Endothelial cell of umbilical vein (primary cell): ENCODE data around the gene LCNL1. TPM values are rescaled to one million over a fixed set of nuclear protein-coding genes. Genes with fewer than 3 reads are reported as not detected.

Experiments
- BruUV-seq: library from RNA; stranded (reverse); fragments of 400-500 nt; replicated peaks from 2 replicates; lab custom pipeline; 2021; lab: Mats Ljungman, UMichigan
- CTCF ChIA-PET: fragments of 300-600, 350-600 bp; sonication (Branson Sonifier 250); formaldehyde crosslinking; loops from one replicate; lab custom pipeline; 2021; ENCODE audit warnings: antibody characterized with exemption, inconsistent platforms; lab: Charles Lee
- POLR2A ChIA-PET: fragments of 300-600, 350-600 bp; sonication (Branson Sonifier 250); formaldehyde crosslinking; loops from one replicate; lab custom pipeline; 2021; ENCODE audit warnings: antibody characterized with exemption, inconsistent platforms; lab: Charles Lee
- DNase-seq: peaks from one replicate; pipeline ENCODE4 v3.0.0-alpha.2; 2011; ENCODE audit warnings: low read depth, low spot score
- FAIRE-seq: peaks from 2 replicates; lab custom pipeline; 2011; peaks lifted over from hg19 to GRCh38; lab: Jason Lieb, UNC
- H2AFZ ChIP-seq: 2 replicates; pipeline ENCODE4 v1.6.0; 2012; ENCODE audit warnings: low read depth, low read length, control low read depth, inconsistent platforms
- H3K27ac ChIP-seq: 2 replicates; pipeline ENCODE4 v1.5.1; 2011; ENCODE audit warnings: low read depth, mild to moderate bottlenecking, control low read depth, low read length, moderate library complexity; ENCODE audit not compliant: insufficient read depth
- H3K27me3 ChIP-seq, 2 experiments: 2 replicates each; pipeline versions ENCODE4 v1.6.0 to v1.6.1; 2011; ENCODE audit warnings: low read length in 2 of 2, mixed read lengths in 1 of 2; ENCODE audit not compliant: control insufficient read depth in 2 of 2, insufficient read depth in 2 of 2
- H3K36me3 ChIP-seq, 2 experiments: 2 replicates in 1 of 2; 3 replicates in 1 of 2; pipeline ENCODE4 v1.5.1; 2011; ENCODE audit warnings: low read length in 2 of 2, mild to moderate bottlenecking in 1 of 2, moderate library complexity in 1 of 2; ENCODE audit not compliant: control insufficient read depth in 2 of 2, insufficient read depth in 2 of 2; ENCODE audit errors: extremely low read depth in 1 of 2
- H3K4me1 ChIP-seq: 3 replicates; pipeline ENCODE4 v1.5.1; 2011; ENCODE audit warnings: mild to moderate bottlenecking, low read length; ENCODE audit not compliant: control insufficient read depth, insufficient read depth; ENCODE audit errors: extremely low read depth
- H3K4me2 ChIP-seq: 2 replicates; pipeline ENCODE4 v1.6.1; 2011; ENCODE audit warnings: low read length, control low read depth, mixed read lengths; ENCODE audit not compliant: insufficient read depth
- H3K4me3 ChIP-seq, 3 experiments: fragments of 200-600 bp in 1 of 3; sonication (generic), shearing (Covaris generic) in 1 of 3; replicated peaks in 1 of 3; 2 replicates each; pipeline ENCODE4 v1.5.1; 2011 to 2016; ENCODE audit warnings: control low read depth in 3 of 3, low read length in 3 of 3, mild to moderate bottlenecking in 2 of 3, inconsistent platforms in 1 of 3, low read depth in 1 of 3, moderate library complexity in 1 of 3; ENCODE audit not compliant: insufficient read depth in 1 of 3
- H3K79me2 ChIP-seq: 2 replicates; pipeline ENCODE4 v1.6.0; 2012; ENCODE audit warnings: low read length, inconsistent platforms; ENCODE audit not compliant: control insufficient read depth, insufficient read depth
- H3K9ac ChIP-seq: replicated peaks from 2 replicates; pipeline ENCODE3; 2011; ENCODE audit warnings: low read length, control low read depth; ENCODE audit not compliant: insufficient read depth; ENCODE audit errors: extremely low read depth
- H3K9me1 ChIP-seq: replicated peaks from 3 replicates; pipeline ENCODE4 v1.6.0; 2011; ENCODE audit warnings: mild to moderate bottlenecking, low read length; ENCODE audit not compliant: control insufficient read depth, insufficient read depth; ENCODE audit errors: extremely low read depth
- H3K9me3 ChIP-seq: replicated peaks from 2 replicates; pipeline ENCODE4 v1.5.1; 2012; ENCODE audit warnings: low read length, inconsistent platforms; ENCODE audit not compliant: control insufficient read depth, insufficient read depth
- H4K20me1 ChIP-seq: replicated peaks from 2 replicates; pipeline ENCODE3; 2011; ENCODE audit warnings: mild to moderate bottlenecking, low read length; ENCODE audit not compliant: control insufficient read depth, insufficient read depth; ENCODE audit errors: extremely low read depth
- EZH2 ChIP-seq: IDR thresholded peaks from 2 replicates; pipeline ENCODE4 v1.6.1; 2012; ENCODE audit warnings: borderline replicate concordance, low read depth, mild to moderate bottlenecking, moderate library complexity, low read length, inconsistent platforms; ENCODE audit not compliant: severe bottlenecking
- FOS ChIP-seq: IDR thresholded peaks from 2 replicates; pipeline ENCODE4 v1.6.1; 2011; ENCODE audit warnings: mild to moderate bottlenecking, low read length, moderate library complexity, borderline replicate concordance; ENCODE audit not compliant: insufficient read depth
- GATA2 ChIP-seq: IDR thresholded peaks from 2 replicates; pipeline ENCODE4 v1.7.0; 2011; ENCODE audit warnings: low read depth, mild to moderate bottlenecking, moderate library complexity, mixed read lengths, low read length; ENCODE audit not compliant: insufficient read length, insufficient read depth
- JUN ChIP-seq: IDR thresholded peaks from 2 replicates; pipeline ENCODE4 v1.6.1; 2011; ENCODE audit warnings: borderline replicate concordance, low read depth; ENCODE audit not compliant: insufficient read length, insufficient read depth
- MYC ChIP-seq: IDR thresholded peaks from one replicate; pipeline ENCODE4 v1.6.1; 2011; ENCODE audit warnings: mild to moderate bottlenecking, low read depth, low read length
- POLR2A ChIP-seq: IDR thresholded peaks from 2 replicates; pipeline ENCODE4 v1.6.1; 2012; ENCODE audit warnings: low read depth, mild to moderate bottlenecking, control low read depth, low read length
- POLR2AphosphoS5 ChIP-seq: IDR thresholded peaks from 2 replicates; pipeline ENCODE4 v1.6.1; 2012; ENCODE audit warnings: low read depth, mild to moderate bottlenecking, control low read depth, low read length, moderate library complexity; ENCODE audit not compliant: insufficient read depth
- dilution Hi-C: fragments of 300-500 bp; cut with MboI; formaldehyde crosslinking; loops from one replicate; pipeline ENCODE4 v1.15.0; 2019; ENCODE audit warnings: low sequenced_read_pairs; ENCODE audit not compliant: extremely low pct_ligation_motif_present
- intact Hi-C: fragments of 100-400 bp; cut with micrococcal nuclease; formaldehyde crosslinking; loops from one replicate; pipeline ENCODE4 v1.10.0; 2022
- polyA plus RNA-seq, 4 experiments: library from polyadenylated mRNA; depleted of rRNA in 3 of 4; stranded (reverse) in 3 of 4; unstranded in 1 of 4; fragments of >200 nt; gene quantifications; 2 replicates each; pipeline versions ENCODE4 v1.2.1 to v1.2.3, GENCODE V29; 2011 to 2012; ENCODE audit warnings: missing spikeins in 1 of 4
- total RNA-seq: library from RNA; stranded (reverse); gene quantifications from 2 replicates; pipeline ENCODE4 v1.2.3, GENCODE V29; 2021
- TF ChIP-seq, protein P1 (sequence below), 2 donors: IDR thresholded peaks; 1 replicate in 1 of 2; 2 replicates in 1 of 2; pipeline ENCODE4 v1.5.1; 2011; ENCODE audit warnings: low read length in 2 of 2, mild to moderate bottlenecking in 2 of 2, moderate library complexity in 2 of 2, control low read depth in 1 of 2, inconsistent platforms in 1 of 2, low read depth in 1 of 2; ENCODE audit not compliant: insufficient read depth in 1 of 2; ENCODE audit errors: extremely low read depth in 1 of 2
- TF ChIP-seq, protein P2 (sequence below): IDR thresholded peaks from 2 replicates; pipeline ENCODE4 v1.6.1; 2011; ENCODE audit not compliant: insufficient read depth, insufficient read length

LCNL1 gene
- total and polyA plus RNA-seq, 2 donors (not counting 3 experiments of a cell fraction or from before 2014, with no cell fraction given): not detected

DNA sequence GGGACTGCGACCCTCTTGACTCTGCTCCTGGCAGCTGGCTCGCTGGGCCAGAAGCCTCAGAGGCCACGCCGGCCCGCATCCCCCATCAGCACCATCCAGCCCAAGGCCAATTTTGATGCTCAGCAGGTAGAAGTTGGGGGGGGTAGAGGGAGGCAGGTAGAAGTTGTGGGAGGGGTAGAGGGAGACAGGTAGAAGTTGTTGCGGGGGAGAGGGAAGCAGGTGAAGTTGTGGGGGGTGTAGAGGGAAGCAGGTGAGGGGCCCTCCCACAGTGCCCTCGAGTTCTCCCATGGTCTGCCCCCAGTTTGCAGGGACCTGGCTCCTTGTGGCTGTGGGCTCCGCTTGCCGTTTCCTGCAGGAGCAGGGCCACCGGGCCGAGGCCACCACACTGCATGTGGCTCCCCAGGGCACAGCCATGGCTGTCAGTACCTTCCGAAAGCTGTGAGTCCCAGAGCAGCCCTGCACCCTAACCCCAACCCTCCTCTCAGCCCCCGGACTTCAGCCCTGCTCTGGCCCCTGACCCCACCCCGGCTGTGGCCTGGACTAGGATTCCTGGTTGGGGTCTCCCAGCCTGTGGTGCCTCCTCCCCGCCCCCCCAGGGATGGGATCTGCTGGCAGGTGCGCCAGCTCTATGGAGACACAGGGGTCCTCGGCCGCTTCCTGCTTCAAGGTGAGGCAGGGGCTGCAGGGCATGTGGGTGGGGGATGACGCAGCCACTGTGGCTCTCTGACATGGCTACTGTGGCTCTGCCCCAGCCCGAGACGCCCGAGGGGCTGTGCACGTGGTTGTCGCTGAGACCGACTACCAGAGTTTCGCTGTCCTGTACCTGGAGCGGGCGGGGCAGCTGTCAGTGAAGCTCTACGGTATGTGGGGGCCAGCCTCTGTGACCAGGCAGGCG, 37.2 kb upstream of the LCNL1 start:
- Histone ChIP-seq H3K4me1 (peaks cover 5% of the 10 kb centered on the region), H3K9me1 (no peaks in the 10 kb centered on the region), H4K20me1 (no peaks in the 10 kb centered on the region), H3K79me2 (peaks cover 26% of the 10 kb centered on the region), H3K36me3 (peaks cover 2 to 17% of the 10 kb centered on the region in 2 experiments), H3K4me3 (no peak overlapping the region), H2AFZ (no peak overlapping the region), H3K9ac (no peak overlapping the region), H3K27ac (no peak overlapping the region), H3K27me3 (no peaks in the 10 kb centered on the region), H3K9me3 (no peaks in the 10 kb centered on the region), H3K4me2 (no peak overlapping the region)
- FAIRE-seq (no peak), DNase-seq (no peak)
- ChIA-PET POLR2A (no interaction called here), CTCF (interaction anchor here (0.8 kb wide), 1 partner anchor 84 kb away, joined by 3 read pairs; no protein-coding TSS in a partner anchor)
- intact Hi-C loops (loop anchor here (2.0 to 5.0 kb wide), 2 partner anchors 47 to 97 kb away; partner anchors contain the start of genes PAXX and PHPT1), dilution Hi-C loops (loop anchor here (25.0 kb wide), 1 partner anchor 133 kb away; the partner anchor contains the start of gene RABL6)
- BruUV-seq: no TSS peak
- TF ChIP-seq FOS (no peak), MYC (no peak), JUN (no peak), EZH2 (no peak), POLR2AphosphoS5 (no peak), GATA2 (no peak), POLR2A (no peak)
- TF ChIP-seq, protein P1, sequence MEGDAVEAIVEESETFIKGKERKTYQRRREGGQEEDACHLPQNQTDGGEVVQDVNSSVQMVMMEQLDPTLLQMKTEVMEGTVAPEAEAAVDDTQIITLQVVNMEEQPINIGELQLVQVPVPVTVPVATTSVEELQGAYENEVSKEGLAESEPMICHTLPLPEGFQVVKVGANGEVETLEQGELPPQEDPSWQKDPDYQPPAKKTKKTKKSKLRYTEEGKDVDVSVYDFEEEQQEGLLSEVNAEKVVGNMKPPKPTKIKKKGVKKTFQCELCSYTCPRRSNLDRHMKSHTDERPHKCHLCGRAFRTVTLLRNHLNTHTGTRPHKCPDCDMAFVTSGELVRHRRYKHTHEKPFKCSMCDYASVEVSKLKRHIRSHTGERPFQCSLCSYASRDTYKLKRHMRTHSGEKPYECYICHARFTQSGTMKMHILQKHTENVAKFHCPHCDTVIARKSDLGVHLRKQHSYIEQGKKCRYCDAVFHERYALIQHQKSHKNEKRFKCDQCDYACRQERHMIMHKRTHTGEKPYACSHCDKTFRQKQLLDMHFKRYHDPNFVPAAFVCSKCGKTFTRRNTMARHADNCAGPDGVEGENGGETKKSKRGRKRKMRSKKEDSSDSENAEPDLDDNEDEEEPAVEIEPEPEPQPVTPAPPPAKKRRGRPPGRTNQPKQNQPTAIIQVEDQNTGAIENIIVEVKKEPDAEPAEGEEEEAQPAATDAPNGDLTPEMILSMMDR (IDR thresholded peaks at IDR 0.05; ENCODE audit: extremely low read depth in 1 of 2, insufficient read depth in 1 of 2, low read depth in 1 of 2, low read length in 2 of 2): no peak
- TF ChIP-seq, protein P2, sequence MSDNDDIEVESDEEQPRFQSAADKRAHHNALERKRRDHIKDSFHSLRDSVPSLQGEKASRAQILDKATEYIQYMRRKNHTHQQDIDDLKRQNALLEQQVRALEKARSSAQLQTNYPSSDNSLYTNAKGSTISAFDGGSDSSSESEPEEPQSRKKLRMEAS: no peak
